GM12878 (cell line): ENCODE results near the gene PITPNM2. TPM values are rescaled to one million over a fixed set of nuclear protein-coding genes. Genes with fewer than 3 reads are reported as not detected.
A peak's percentile ranks its signal among the peaks of the same experiment; 100 is the strongest.

Experiments used
- ATAC-seq: fragments of 200-7000 bp; cut with Tn5 transposase; 3 replicates; pipeline ENCODE4 v1.9.1; 2020; ENCODE audit warnings: mild to moderate bottlenecking, moderate library complexity
- Bru-seq: library from RNA; stranded (reverse); fragments of 400-500 nt; gene quantifications from one replicate; lab custom pipeline; 2021; lab: Mats Ljungman, UMichigan
- BruChase-seq, 2 experiments: library from RNA; stranded (reverse); fragments of 400-500 nt; gene quantifications; one replicate each; lab custom pipeline; 2021; lab: Mats Ljungman, UMichigan
- BruUV-seq: library from RNA; stranded (reverse); fragments of 400-500 nt; replicated peaks from 2 replicates; lab custom pipeline; 2021; lab: Mats Ljungman, UMichigan
- CTCF ChIA-PET: fragments of 300-600 bp; sonication (Branson Sonifier 250); formaldehyde crosslinking; extraction: SDS; loops from one replicate; lab custom pipeline; 2021; ENCODE audit warnings: inconsistent platforms; lab: Yijun Ruan, JAX
- POLR2A ChIA-PET: fragments of 350-600 bp; formaldehyde crosslinking; extraction: SDS; loops from one replicate; lab custom pipeline; 2021; ENCODE audit warnings: inconsistent platforms; lab: Charles Lee
- RAD21 ChIA-PET: fragments of 300-600 bp; sonication (Branson Sonifier 250); formaldehyde crosslinking; loops from one replicate; lab custom pipeline; 2023; ENCODE audit warnings: antibody characterized with exemption; ENCODE audit not compliant: unreplicated experiment; lab: Charles Lee
- SMC1A ChIA-PET: fragments of 300-600 bp; sonication (Branson Sonifier 250); formaldehyde crosslinking; loops from one replicate; lab custom pipeline; 2023; ENCODE audit not compliant: unreplicated experiment, uncharacterized antibody; lab: Charles Lee
- DNase-seq: peaks from one replicate; pipeline ENCODE4 v3.0.0-alpha.2; 2011; ENCODE audit warnings: low read depth, low spot score
- FAIRE-seq: peaks from 3 replicates; lab custom pipeline; 2011; peaks lifted over from hg19 to GRCh38; lab: Jason Lieb, UNC
- H2AFZ ChIP-seq: 2 replicates; pipeline ENCODE4 v1.6.0; 2011; ENCODE audit warnings: low read depth, low read length, control low read depth; ENCODE audit not compliant: control insufficient read depth
- H3K27ac ChIP-seq: 2 replicates; pipeline ENCODE4 v1.5.1; 2011; ENCODE audit warnings: control low read depth; ENCODE audit not compliant: control insufficient read depth, insufficient read depth
- H3K27me3 ChIP-seq, 2 experiments: replicated peaks in 1 of 2; 2 replicates each; pipeline versions ENCODE4 v1.6.0 to v1.6.1; 2011; ENCODE audit warnings: low read length in 1 of 2; ENCODE audit not compliant: control insufficient read depth in 2 of 2, insufficient read depth in 2 of 2
- H3K36me3 ChIP-seq, 2 experiments: 2 replicates each; pipeline ENCODE4 v1.5.1; 2011; ENCODE audit warnings: low read length in 1 of 2; ENCODE audit not compliant: control insufficient read depth in 2 of 2, insufficient read depth in 2 of 2
- H3K4me1 ChIP-seq: 2 replicates; pipeline ENCODE4 v1.6.1; 2011; ENCODE audit warnings: mild to moderate bottlenecking, low read length, moderate library complexity, mixed read lengths; ENCODE audit not compliant: control insufficient read depth, insufficient read depth
- H3K4me2 ChIP-seq: 2 replicates; pipeline ENCODE4 v1.6.0; 2011; ENCODE audit warnings: control low read depth; ENCODE audit not compliant: control insufficient read depth, insufficient read depth
- H3K4me3 ChIP-seq: fragments of 200-600 bp; sonication (generic); 2 replicates; pipeline ENCODE4 v1.5.1; 2016
- H3K79me2 ChIP-seq: 2 replicates; pipeline ENCODE4 v1.6.0; 2011; ENCODE audit warnings: low read length; ENCODE audit not compliant: control insufficient read depth, insufficient read depth
- H3K9ac ChIP-seq: 2 replicates; pipeline ENCODE4 v1.8.0; 2011; ENCODE audit warnings: low read length, control low read depth, mixed read lengths; ENCODE audit not compliant: control insufficient read depth, insufficient read depth
- H3K9me3 ChIP-seq: replicated peaks from 3 replicates; pipeline ENCODE4 v1.5.1; 2011; ENCODE audit warnings: mild to moderate bottlenecking, low read length; ENCODE audit not compliant: control insufficient read depth, insufficient read depth
- H4K20me1 ChIP-seq: 2 replicates; pipeline ENCODE4 v1.6.0; 2011; ENCODE audit not compliant: control insufficient read depth, insufficient read depth
- BHLHE40 ChIP-seq, 2 experiments: fragments of 450-650 bp in 1 of 2; IDR thresholded peaks; 2 replicates each; pipeline ENCODE4 v1.6.1; 2011 to 2017; ENCODE audit warnings: low read depth in 2 of 2, borderline replicate concordance in 1 of 2, improper control_type of control experiment in 1 of 2, low read length in 1 of 2, mild to moderate bottlenecking in 1 of 2
- DPF2 ChIP-seq: fragments of 450-650 bp; IDR thresholded peaks from 2 replicates; pipeline ENCODE4 v1.6.1; 2017; ENCODE audit warnings: mild to moderate bottlenecking
- EGR1 ChIP-seq, 2 experiments: IDR thresholded peaks; 1 replicate in 1 of 2; 2 replicates in 1 of 2; pipeline ENCODE4 v1.6.1; 2011 to 2012; ENCODE audit warnings: low read depth in 2 of 2, low read length in 2 of 2, borderline replicate concordance in 1 of 2, mild to moderate bottlenecking in 1 of 2, moderate library complexity in 1 of 2
- IKZF1 ChIP-seq: fragments of 450-650 bp; conservative IDR thresholded peaks from 2 replicates; pipeline ENCODE4 v1.6.1; 2017; ENCODE audit warnings: antibody characterized with exemption, mild to moderate bottlenecking
- NFXL1 ChIP-seq: fragments of 450-650 bp; IDR thresholded peaks from 2 replicates; pipeline ENCODE4 v1.6.1; 2017; ENCODE audit warnings: antibody characterized with exemption, mild to moderate bottlenecking, borderline replicate concordance
- RAD21 ChIP-seq: IDR thresholded peaks from 2 replicates; pipeline ENCODE4 v1.6.1; 2011; ENCODE audit warnings: mild to moderate bottlenecking, low read depth, low read length, moderate library complexity; ENCODE audit not compliant: insufficient read depth
- WGBS: methylation state at CpG from one replicate; pipeline ENCODE4 v1.1.6; 2016; ENCODE audit warnings: low lambda C conversion rate; ENCODE audit not compliant: insufficient replicate concordance, insufficient coverage; ENCODE audit errors: missing lambda C conversion rate; 5-methylcytosine and 5-hydroxymethylcytosine counted together
- in situ Hi-C: fragments of 300-500 bp; cut with MboI; formaldehyde crosslinking; loops from 9 replicates; pipeline ENCODE4 v1.14.3; 2018; ENCODE audit warnings: mixed read lengths
- intact Hi-C: fragments of 100-400 bp; cut with micrococcal nuclease; formaldehyde crosslinking; loops from one replicate; pipeline ENCODE4 v1.14.2; 2022; ENCODE audit not compliant: unreplicated experiment
- long read RNA-seq, 2 experiments: library from polyadenylated mRNA; unstranded; transcript quantifications; one replicate each; pipeline ENCODE4 v2.0.0, GENCODE V29; 2019 to 2020
- polyA minus RNA-seq, 3 experiments: library from RNA; depleted of rRNA, polyadenylated mRNA; stranded (reverse); fragments of >200 nt; gene quantifications; 2 replicates each; pipeline ENCODE4 v1.2.3, GENCODE V29; 2011
- polyA plus RNA-seq, 11 experiments: library from polyadenylated mRNA; depleted of rRNA in 4 of 11; unstranded in 6 of 11; stranded (reverse) in 5 of 11; fragments of >200 nt; fragmentation: Nextera tagmentation in 4 of 11; fragmentation: Illumina TruSeq in 1 of 11; extraction: Ambion mirVana in 4 of 11; extraction: Trizol in 1 of 11; gene quantifications; 1 replicate in 1 of 11; 2 replicates in 10 of 11; pipeline versions ENCODE4 v1.2.1 to v1.2.3, GENCODE V29; 2011 to 2016; ENCODE audit warnings: inconsistent platforms in 2 of 11, missing spikeins in 2 of 11, low read depth in 1 of 11
- total RNA-seq, 4 experiments: library from RNA; depleted of rRNA in 3 of 4; stranded (reverse); fragments of >200 nt in 3 of 4; fragmentation: Illumina TruSeq in 1 of 4; extraction: Trizol in 1 of 4; gene quantifications; 2 replicates each; pipeline versions ENCODE4 v1.2.1 to v1.2.3, GENCODE V29; 2013 to 2021
- TF ChIP-seq, protein P1 (sequence below), 3 experiments: IDR thresholded peaks in 2 of 3; conservative IDR thresholded peaks in 1 of 3; 2 replicates each; pipeline ENCODE4 v1.5.1; 2011; ENCODE audit warnings: low read depth in 3 of 3, low read length in 3 of 3, mild to moderate bottlenecking in 3 of 3, control low read depth in 2 of 3, moderate library complexity in 2 of 3, inconsistent platforms in 1 of 3, mixed read lengths in 1 of 3; ENCODE audit not compliant: control insufficient read depth in 2 of 3, insufficient read depth in 1 of 3; ENCODE audit errors: extremely low read depth in 1 of 3

PITPNM2 gene
- 1.9 and 3.8 TPM in 2 replicates for total RNA-seq (2013; cell fraction: nucleolus; rRNA removed)
- total RNA-seq (2014; rRNA removed) (0.11 and 0.17 TPM in 2 replicates), total RNA-seq (2014; rRNA removed; fragmentation: Illumina TruSeq; extraction: Trizol) (0.09 and 0.27 TPM in 2 replicates), total RNA-seq (2021) (0.95 and 0.98 TPM in 2 replicates), polyA plus RNA-seq (2011; rRNA removed) (0.56 and 1.0 TPM in 2 replicates), polyA plus RNA-seq (2014; fragmentation: Illumina TruSeq; extraction: Trizol) (0.29 TPM in 2 replicates), polyA plus RNA-seq (2014; fragmentation: Nextera tagmentation; extraction: Ambion mirVana) (under 1 TPM in 1 of 2 experiments, not detected in 1; 0.05 TPM), polyA plus RNA-seq (2014; rRNA removed) (0.24 and 0.25 TPM in 2 replicates), polyA plus RNA-seq (2016; fragmentation: Nextera tagmentation; extraction: Ambion mirVana) (under 1 TPM; 0.03 to 0.08 TPM), polyA minus RNA-seq (2011; rRNA and poly(A)+ RNA removed) (1.8 and 1.9 TPM in 2 replicates), Bru-seq, nascent RNA (percentile 14 among the genes with signal in this experiment), BruChase-seq, experiment 1, labeled RNA remaining after a 6-hour chase (percentile 15 among the genes with signal in this experiment), BruChase-seq, experiment 2, labeled RNA remaining after a 2-hour chase (percentile 13 among the genes with signal in this experiment)
- 0.13 TPM for polyA plus RNA-seq (2011; ENCODE audit: low read depth)
- 0.67 and 0.80 TPM in 2 replicates for polyA plus RNA-seq (2011; cell fraction: cytosol; rRNA removed)
- polyA plus RNA-seq (2011; cell fraction: nucleus; rRNA removed) = 2.9 and 3.4 TPM in 2 replicates
- 0.26 and 0.34 TPM in 2 replicates for polyA plus RNA-seq (2012)
- polyA minus RNA-seq (2011; cell fraction: cytosol; rRNA and poly(A)+ RNA removed) = 0.27 and 0.73 TPM in 2 replicates
- polyA minus RNA-seq (2011; cell fraction: nucleus; rRNA and poly(A)+ RNA removed) = 3.3 and 4.5 TPM in 2 replicates
- long read RNA-seq, experiment 1 = 0 reads
- long read RNA-seq, experiment 2, partial matches to known transcripts = 0 of 1 reads
- long read RNA-seq, experiment 2, other reads (novel, unspliced or antisense) = 1 of 1 reads

- no peak for DNase-seq
- Histone ChIP-seq H3K36me3 (peaks cover 0 to 2% of the 10 kb centered on the region in 2 experiments; a peak in 3 of 4 replicates), H3K9me3 (no peaks in the 10 kb centered on the region), H3K27ac (no peak within 1 kb of the TSS), H3K4me3 (peak within 1 kb of the TSS; percentile 72), H3K4me2 (peak within 1 kb of the TSS; percentile 92), H4K20me1 (no peaks in the 10 kb centered on the region), H3K4me1 (no peaks in the 10 kb centered on the region), H3K9ac (peak within 1 kb of the TSS; percentile 51; the same call in 1 of the 2 replicates), H3K79me2 (no peaks in the 10 kb centered on the region), H2AFZ (peak within 1 kb of the TSS; percentile 15), H3K27me3 (peaks cover 0 to 4% of the 10 kb centered on the region in 2 experiments; a peak in 1 of 4 replicates)
- ATAC-seq = peak; percentile 93
- BruUV-seq = no TSS peak
- WGBS = 0% methylated on average over 55 of the region's 119 CpGs
- POLR2A ChIA-PET = no interaction called here
- in situ Hi-C loops (no loop called here), intact Hi-C loops (no loop called here)
- SMC1A ChIA-PET = interaction anchor here (1.7 to 2.8 kb wide), 2 partner anchors 11 to 87 kb away, joined by 5 to 9 read pairs; no protein-coding TSS in a partner anchor
- FAIRE-seq = no peak
- CTCF ChIA-PET = interaction anchor here (1.6 kb wide), 1 partner anchor 108 kb away, joined by 4 read pairs; no protein-coding TSS in a partner anchor
- TF ChIP-seq RAD21 (0 out of 2 replicates have a peak, but pooled peaks have one; percentile 8), IKZF1 (peak; percentile 27; the same call in 1 of the 2 replicates), BHLHE40 (IDR thresholded peaks at IDR 0.05; ENCODE audit: borderline replicate concordance in 1 of 2, low read depth in 2 of 2, low read length in 1 of 2) (peak; percentile 47 to 94; a peak in 3 of 4 replicates), NFXL1 (no peak), EGR1 (IDR thresholded peaks at IDR 0.05; ENCODE audit: borderline replicate concordance in 1 of 2, low read depth in 2 of 2, low read length in 2 of 2) (peak in 1 of 2 experiments; percentile 30; a peak in 1 of 3 replicates), DPF2 (0 out of 2 replicates have a peak, but pooled peaks have one; percentile 23)
- TF ChIP-seq, protein P1, sequence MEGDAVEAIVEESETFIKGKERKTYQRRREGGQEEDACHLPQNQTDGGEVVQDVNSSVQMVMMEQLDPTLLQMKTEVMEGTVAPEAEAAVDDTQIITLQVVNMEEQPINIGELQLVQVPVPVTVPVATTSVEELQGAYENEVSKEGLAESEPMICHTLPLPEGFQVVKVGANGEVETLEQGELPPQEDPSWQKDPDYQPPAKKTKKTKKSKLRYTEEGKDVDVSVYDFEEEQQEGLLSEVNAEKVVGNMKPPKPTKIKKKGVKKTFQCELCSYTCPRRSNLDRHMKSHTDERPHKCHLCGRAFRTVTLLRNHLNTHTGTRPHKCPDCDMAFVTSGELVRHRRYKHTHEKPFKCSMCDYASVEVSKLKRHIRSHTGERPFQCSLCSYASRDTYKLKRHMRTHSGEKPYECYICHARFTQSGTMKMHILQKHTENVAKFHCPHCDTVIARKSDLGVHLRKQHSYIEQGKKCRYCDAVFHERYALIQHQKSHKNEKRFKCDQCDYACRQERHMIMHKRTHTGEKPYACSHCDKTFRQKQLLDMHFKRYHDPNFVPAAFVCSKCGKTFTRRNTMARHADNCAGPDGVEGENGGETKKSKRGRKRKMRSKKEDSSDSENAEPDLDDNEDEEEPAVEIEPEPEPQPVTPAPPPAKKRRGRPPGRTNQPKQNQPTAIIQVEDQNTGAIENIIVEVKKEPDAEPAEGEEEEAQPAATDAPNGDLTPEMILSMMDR (IDR thresholded peaks at IDR 0.05 in 2 of 3, conservative IDR thresholded peaks at IDR 0.05 in 1 of 3; ENCODE audit: control insufficient read depth in 2 of 3, extremely low read depth in 1 of 3, insufficient read depth in 1 of 3, low read depth in 3 of 3, low read length in 3 of 3) = no peak; a peak in 1 of 6 replicates
- RAD21 ChIA-PET = no interaction called here
Measured at GRCh38 chr12:123150744-123151456, at the start of gene PITPNM2. PITPNM2 (minus strand) TSS chr12:123151090; CDS start chr12:123034590, 116,500 bp downstream.
